CD14-positive monocyte (primary cell): Measurements from ENCODE around the gene NPSR1. TPM values are rescaled to one million over a fixed set of nuclear protein-coding genes. Genes with fewer than 3 reads are reported as not detected.

Source experiments
- DNase-seq, 3 donors: peaks; one replicate each; pipeline ENCODE4 v3.0.0-alpha.2; 2011 to 2022
- H2AFZ ChIP-seq: 2 replicates; pipeline ENCODE4 v1.6.0; 2012; ENCODE audit warnings: mild to moderate bottlenecking, low read depth, low read length, inconsistent platforms; ENCODE audit not compliant: insufficient read depth, poor library complexity, severe bottlenecking
- H3K27ac ChIP-seq, 2 donors: 1 replicate in 1 of 2; 2 replicates in 1 of 2; pipeline ENCODE4 v1.5.1; 2012 to 2013; ENCODE audit warnings: low read length in 2 of 2, control low read depth in 1 of 2, inconsistent platforms in 1 of 2, low read depth in 1 of 2, mild to moderate bottlenecking in 1 of 2
- H3K27me3 ChIP-seq, 2 donors: one replicate each; pipeline versions ENCODE4 v1.6.0 to v1.6.1; 2011 to 2013; ENCODE audit warnings: low read length in 2 of 2; ENCODE audit not compliant: control insufficient read depth in 2 of 2, insufficient read depth in 2 of 2
- H3K36me3 ChIP-seq, 2 donors: replicated peaks in 1 of 2; 1 replicate in 1 of 2; 2 replicates in 1 of 2; pipeline versions ENCODE4 v1.5.1 to v1.6.1; 2012 to 2013; ENCODE audit warnings: low read length in 2 of 2, control low read depth in 1 of 2, inconsistent platforms in 1 of 2, mild to moderate bottlenecking in 1 of 2; ENCODE audit not compliant: insufficient read depth in 2 of 2, control insufficient read depth in 1 of 2
- H3K4me1 ChIP-seq, 2 donors: 1 replicate in 1 of 2; 2 replicates in 1 of 2; pipeline versions ENCODE4 v1.5.1 to v1.6.1; 2012 to 2013; ENCODE audit warnings: low read length in 2 of 2, control low read depth in 1 of 2, inconsistent platforms in 1 of 2, mild to moderate bottlenecking in 1 of 2, moderate library complexity in 1 of 2; ENCODE audit not compliant: insufficient read depth in 2 of 2, control insufficient read depth in 1 of 2
- H3K4me2 ChIP-seq: replicated peaks from 2 replicates; pipeline ENCODE3; 2012; ENCODE audit warnings: low read length, moderate library complexity, mild to moderate bottlenecking; ENCODE audit not compliant: poor library complexity, severe bottlenecking; ENCODE audit errors: extremely low read depth
- H3K4me3 ChIP-seq, 3 experiments: fragments of 200-600 bp in 1 of 3; sonication (generic) in 1 of 3; replicated peaks in 1 of 3; 1 replicate in 2 of 3; 2 replicates in 1 of 3; pipeline ENCODE4 v1.5.1; 2011 to 2013; ENCODE audit warnings: low read length in 3 of 3, mild to moderate bottlenecking in 3 of 3, control low read depth in 2 of 3, low read depth in 2 of 3, inconsistent platforms in 1 of 3, moderate library complexity in 1 of 3
- H3K79me2 ChIP-seq: 2 replicates; pipeline ENCODE4 v1.6.0; 2012; ENCODE audit warnings: mild to moderate bottlenecking, control low read depth, inconsistent platforms, low read length, moderate library complexity; ENCODE audit not compliant: insufficient read depth
- H3K9ac ChIP-seq: 2 replicates; pipeline ENCODE4 v1.6.0; 2017; ENCODE audit warnings: low read length, mild to moderate bottlenecking; ENCODE audit not compliant: insufficient read depth, poor library complexity, severe bottlenecking
- H3K9me3 ChIP-seq, 2 donors: replicated peaks in 1 of 2; 1 replicate in 1 of 2; 2 replicates in 1 of 2; pipeline versions ENCODE4 v1.5.1 to v1.6.1; 2012 to 2013; ENCODE audit warnings: low read length in 2 of 2, control low read depth in 1 of 2; ENCODE audit not compliant: control insufficient read depth in 1 of 2, insufficient read depth in 1 of 2
- H4K20me1 ChIP-seq: 2 replicates; pipeline ENCODE4 v1.6.0; 2012; ENCODE audit warnings: mild to moderate bottlenecking, low read length, control low read depth, moderate library complexity; ENCODE audit not compliant: insufficient read depth
- H3K27ac Mint-ChIP-seq, 7 donors: one replicate each; pipeline ENCODE4 v1.8.0; 2020; ENCODE audit warnings: mild to moderate bottlenecking in 7 of 7, mixed read lengths in 7 of 7, moderate library complexity in 6 of 7, inconsistent platforms in 2 of 7
- H3K27me3 Mint-ChIP-seq, 3 donors: one replicate each; pipeline ENCODE4 v1.8.0; 2021 to 2022; ENCODE audit warnings: low read depth in 3 of 3, mild to moderate bottlenecking in 3 of 3, mixed read lengths in 3 of 3, moderate library complexity in 3 of 3, inconsistent platforms in 1 of 3
- H3K36me3 Mint-ChIP-seq, 2 donors: one replicate each; pipeline ENCODE4 v1.8.0; 2020; ENCODE audit warnings: mixed read lengths in 2 of 2, inconsistent platforms in 1 of 2, mild to moderate bottlenecking in 1 of 2
- H3K4me1 Mint-ChIP-seq: one replicate; pipeline ENCODE4 v1.8.0; 2020; ENCODE audit warnings: mild to moderate bottlenecking, mixed read lengths
- H3K4me3 Mint-ChIP-seq, 2 donors: one replicate each; pipeline ENCODE4 v1.8.0; 2020; ENCODE audit warnings: mild to moderate bottlenecking in 2 of 2, mixed read lengths in 2 of 2, moderate library complexity in 1 of 2
- H3K9me3 Mint-ChIP-seq, 7 donors: one replicate each; pipeline ENCODE4 v1.8.0; 2020 to 2022; ENCODE audit warnings: mixed read lengths in 7 of 7, mild to moderate bottlenecking in 6 of 7, moderate library complexity in 6 of 7, inconsistent platforms in 2 of 7
- CTCF ChIP-seq: fragments of 200-600 bp; IDR thresholded peaks from one replicate; pipeline ENCODE4 v1.8.0; 2022; ENCODE audit warnings: antibody characterized with exemption, mild to moderate bottlenecking
- WGBS: methylation state at CpG from one replicate; pipeline ENCODE4 v1.1.5; 2013; ENCODE audit warnings: missing lambda C conversion rate; ENCODE audit not compliant: insufficient coverage; 5-methylcytosine and 5-hydroxymethylcytosine counted together
- intact Hi-C, 2 donors: fragments of 100-400 bp; cut with micrococcal nuclease; formaldehyde crosslinking; loops; one replicate each; pipeline versions ENCODE4 v1.15.0 to v1.15.1; 2023
- polyA plus RNA-seq, 3 donors: library from polyadenylated mRNA; depleted of rRNA in 1 of 3; unstranded in 2 of 3; stranded (reverse) in 1 of 3; fragments of 300-500 nt in 2 of 3; fragments of >200 nt in 1 of 3; fragmentation: Illumina TruSeq in 2 of 3; gene quantifications; 1 replicate in 2 of 3; 2 replicates in 1 of 3; pipeline ENCODE4 v1.2.3, GENCODE V29; 2012 to 2021

Gene NPSR1
- polyA plus RNA-seq, 3 donors: not detected

DNA sequence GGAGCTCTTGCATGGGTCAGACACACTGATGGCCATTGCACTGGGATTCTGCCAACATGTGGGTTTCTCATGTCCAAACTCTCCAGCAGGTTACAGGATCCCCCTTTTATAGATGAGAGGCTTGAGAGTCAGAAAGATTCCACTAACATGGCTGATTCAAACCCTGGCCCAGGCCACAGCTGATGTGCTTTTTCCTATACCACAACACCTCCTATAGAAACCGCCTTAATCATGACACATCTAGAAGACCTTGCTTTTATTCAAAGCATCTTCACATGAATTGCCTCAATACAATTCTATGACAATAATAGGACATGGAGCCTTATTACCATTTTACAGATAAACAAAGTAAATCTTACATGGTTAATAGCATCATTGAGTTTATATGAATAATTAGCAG lies 190.7 kb downstream of the NPSR1 start:
- no peaks in the 10 kb centered on the region for H3K36me3 ChIP-seq
- no peak overlapping the region for H3K4me2 ChIP-seq
- H3K27ac Mint-ChIP-seq: no peak overlapping the region
- no peaks in the 10 kb centered on the region for H3K27me3 ChIP-seq
- H3K4me1 ChIP-seq: no peaks in the 10 kb centered on the region
- H2AFZ ChIP-seq: no peak overlapping the region
- no CpG with 5 or more reads among the region's 1 CpG for WGBS
- H3K4me3 Mint-ChIP-seq: no peak overlapping the region
- no peak overlapping the region for H3K27ac ChIP-seq
- no peaks in the 10 kb centered on the region for H3K4me1 Mint-ChIP-seq
- peaks cover 0 to 12% (median 7%) of the 10 kb centered on the region in 7 donors for H3K9me3 Mint-ChIP-seq
- no peak overlapping the region for H3K4me3 ChIP-seq
- H3K79me2 ChIP-seq: no peaks in the 10 kb centered on the region
- no peak for DNase-seq
- TF ChIP-seq CTCF: no peak
- intact Hi-C loops: no loop called here
- no peaks in the 10 kb centered on the region for H3K27me3 Mint-ChIP-seq
- H4K20me1 ChIP-seq: no peaks in the 10 kb centered on the region
- peaks cover 0 to 2% of the 10 kb centered on the region in 2 donors for H3K9me3 ChIP-seq
- H3K36me3 Mint-ChIP-seq: no peaks in the 10 kb centered on the region
- no peak overlapping the region for H3K9ac ChIP-seq

GRCh38 chr7:34849163-34849960 lies 191.3 kb downstream of the NPSR1 start:
- Mint-ChIP-seq H3K9me3 (peaks cover 0 to 12% (median 7%) of the 10 kb centered on the region in 7 donors), H3K4me3 (no peak overlapping the region), H3K36me3 (no peaks in the 10 kb centered on the region), H3K4me1 (no peaks in the 10 kb centered on the region), H3K27ac (no peak overlapping the region), H3K27me3 (no peaks in the 10 kb centered on the region)
- no peak for TF ChIP-seq CTCF
- H3K4me2 ChIP-seq: no peak overlapping the region
- H3K27ac ChIP-seq: no peak overlapping the region
- no peak overlapping the region for H2AFZ ChIP-seq
- H3K27me3 ChIP-seq: no peaks in the 10 kb centered on the region
- no peaks in the 10 kb centered on the region for H3K4me1 ChIP-seq
- H4K20me1 ChIP-seq: no peaks in the 10 kb centered on the region
- intact Hi-C loops: no loop called here
- DNase-seq: no peak
- H3K4me3 ChIP-seq: no peak overlapping the region
- no peak overlapping the region for H3K9ac ChIP-seq
- WGBS: 82% methylated on average over 7 of the region's 9 CpGs
- no peaks in the 10 kb centered on the region for H3K9me3 ChIP-seq
- H3K79me2 ChIP-seq: no peaks in the 10 kb centered on the region
- no peaks in the 10 kb centered on the region for H3K36me3 ChIP-seq
